ENCODE measurements around the gene SIGLEC9. TPM values are rescaled to one million over a fixed set of nuclear protein-coding genes. Genes with fewer than 3 reads are reported as not detected.

Gene SIGLEC9
- total RNA-seq, 2 donors from 2014 or later, result 0.33 to 1.3 TPM

DNA sequence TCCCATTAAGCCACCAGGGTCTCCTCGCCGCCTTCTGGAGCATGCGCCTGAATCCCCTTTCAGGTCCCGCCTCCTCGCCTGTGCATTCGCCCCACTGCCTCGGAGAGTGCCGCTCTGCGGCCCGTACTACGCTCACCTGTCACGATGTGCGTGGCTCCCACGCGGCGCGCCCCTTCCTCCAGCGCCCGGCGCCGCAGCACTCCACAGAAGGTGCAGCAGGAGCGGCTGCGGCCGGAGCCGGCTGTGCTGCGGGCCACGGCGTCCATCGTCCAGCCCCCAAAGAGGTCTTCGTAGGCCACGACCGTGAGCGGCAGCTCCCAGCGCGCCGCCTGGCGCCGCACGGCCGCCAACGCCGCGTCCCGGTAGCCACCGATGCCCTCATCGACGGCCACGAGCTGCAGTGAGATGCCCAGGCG is 20.8 kb upstream of the SIGLEC9 start:
- H3K4me1 ChIP-seq, result peaks cover 38% of the 10 kb centered on the region
- intact Hi-C loops (cut with DNase I), result loop anchor here (10.0 kb wide), 1 partner anchor 299 kb away; no protein-coding TSS in a partner anchor
- DNase-seq (no peak), ATAC-seq (no peak)
- WGBS, 2 donors, result 92 to 93% methylated on average over 8 to 42 of the region's 49 CpGs
- H3K27ac ChIP-seq, result no peak overlapping the region
- H3K36me3 ChIP-seq (replicated peaks in 1 of 2; ENCODE audit: insufficient read depth in 1 of 2, low read depth in 2 of 2), result peaks cover 0 to 2% of the 10 kb centered on the region in 2 donors
- TF ChIP-seq, protein P1, sequence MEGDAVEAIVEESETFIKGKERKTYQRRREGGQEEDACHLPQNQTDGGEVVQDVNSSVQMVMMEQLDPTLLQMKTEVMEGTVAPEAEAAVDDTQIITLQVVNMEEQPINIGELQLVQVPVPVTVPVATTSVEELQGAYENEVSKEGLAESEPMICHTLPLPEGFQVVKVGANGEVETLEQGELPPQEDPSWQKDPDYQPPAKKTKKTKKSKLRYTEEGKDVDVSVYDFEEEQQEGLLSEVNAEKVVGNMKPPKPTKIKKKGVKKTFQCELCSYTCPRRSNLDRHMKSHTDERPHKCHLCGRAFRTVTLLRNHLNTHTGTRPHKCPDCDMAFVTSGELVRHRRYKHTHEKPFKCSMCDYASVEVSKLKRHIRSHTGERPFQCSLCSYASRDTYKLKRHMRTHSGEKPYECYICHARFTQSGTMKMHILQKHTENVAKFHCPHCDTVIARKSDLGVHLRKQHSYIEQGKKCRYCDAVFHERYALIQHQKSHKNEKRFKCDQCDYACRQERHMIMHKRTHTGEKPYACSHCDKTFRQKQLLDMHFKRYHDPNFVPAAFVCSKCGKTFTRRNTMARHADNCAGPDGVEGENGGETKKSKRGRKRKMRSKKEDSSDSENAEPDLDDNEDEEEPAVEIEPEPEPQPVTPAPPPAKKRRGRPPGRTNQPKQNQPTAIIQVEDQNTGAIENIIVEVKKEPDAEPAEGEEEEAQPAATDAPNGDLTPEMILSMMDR (IDR thresholded peaks at IDR 0.05), result no peak
- TF ChIP-seq POLR2A (IDR thresholded peaks at IDR 0.05), result no peak
- H3K9me3 ChIP-seq, result no peaks in the 10 kb centered on the region
- H3K27me3 ChIP-seq, result no peaks in the 10 kb centered on the region
- H3K4me3 ChIP-seq, result no peak overlapping the region

- intact Hi-C loops (cut with DNase I), result loop anchor here (10.0 kb wide), 1 partner anchor 303 kb away; no protein-coding TSS in a partner anchor
- peak overlapping the region in 3 of 4 donors; percentile 32 to 62 (median 61) for H3K27ac ChIP-seq
- ATAC-seq (peak; percentile 1), DNase-seq (no peak)
- WGBS, 2 donors, result 9% methylated on average over 13 to 18 of the region's 18 CpGs
- no peak for TF ChIP-seq POLR2A (IDR thresholded peaks at IDR 0.05)
- TF ChIP-seq, protein P1 (IDR thresholded peaks at IDR 0.05), result no peak
- no peaks in the 10 kb centered on the region for H3K9me3 ChIP-seq
- peaks cover 20% of the 10 kb centered on the region for H3K4me1 ChIP-seq
- H3K36me3 ChIP-seq (replicated peaks in 1 of 2; ENCODE audit: insufficient read depth in 1 of 2, low read depth in 2 of 2), result peaks cover 0 to 2% of the 10 kb centered on the region in 2 donors
- H3K4me3 ChIP-seq, result peak overlapping the region; percentile 56 to 89
- no peaks in the 10 kb centered on the region for H3K27me3 ChIP-seq
Measured at GRCh38 chr19:51107406-51108065, 17.2 kb upstream of the SIGLEC9 start.

DNA sequence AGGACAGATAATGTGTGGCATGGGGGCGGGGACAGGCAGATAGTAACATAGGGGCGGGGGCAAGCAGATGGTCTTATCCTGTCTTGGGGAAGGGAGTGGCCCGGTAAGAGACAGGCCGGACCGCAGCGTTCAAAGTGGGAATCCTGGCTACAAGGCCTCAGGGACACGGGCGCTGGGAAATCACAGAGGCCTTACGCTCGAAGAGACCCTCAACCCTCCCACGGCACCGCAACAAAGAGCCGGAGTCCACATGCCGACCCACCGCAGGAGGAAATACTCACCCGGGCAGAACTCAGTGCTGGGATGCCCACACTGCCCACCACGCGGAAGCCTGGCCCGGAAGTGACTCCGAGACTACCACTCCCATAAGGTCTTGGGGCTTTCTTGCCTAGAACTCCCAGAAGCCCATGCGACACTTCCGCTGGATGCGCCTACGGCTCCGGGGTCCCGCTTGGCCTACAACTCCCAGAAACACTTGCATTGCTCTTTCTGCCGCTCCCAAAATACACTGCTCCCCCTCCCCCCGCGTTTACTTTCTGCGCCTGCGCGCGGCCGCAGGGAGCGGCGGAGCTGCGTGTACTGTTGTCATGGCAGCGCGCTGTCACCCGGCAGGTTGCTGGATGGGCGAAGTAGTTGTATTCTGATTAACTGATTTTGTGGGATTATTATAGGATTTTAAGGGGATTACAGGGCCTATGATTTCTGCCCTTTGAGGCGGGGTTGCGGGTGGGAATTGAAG is 16.5 kb upstream of the SIGLEC9 start, which contains the start of gene CTU1:
Gene CTU1 (minus strand): TSS at position 344 of the 739 bp plus-strand sequence. CDS start 3,840 bp downstream, outside the sequence.
- ATAC-seq (peak; percentile 99), DNase-seq (peak; percentile 98 to 99 (median 99))
- Histone ChIP-seq H3K36me3 (replicated peaks in 1 of 2; ENCODE audit: insufficient read depth in 1 of 2, low read depth in 2 of 2) (peaks cover 0 to 2% of the 10 kb centered on the region in 2 donors), H3K4me1 (peaks cover 20% of the 10 kb centered on the region), H3K27ac (peak within 1 kb of the TSS in 3 of 4 donors; percentile 32 to 62 (median 61)), H3K27me3 (no peaks in the 10 kb centered on the region), H3K4me3 (peak within 1 kb of the TSS; percentile 56 to 89), H3K9me3 (no peaks in the 10 kb centered on the region)
- WGBS, 2 donors, result 0% methylated on average over 17 to 43 of the region's 43 CpGs
- TF ChIP-seq, protein P1 (IDR thresholded peaks at IDR 0.05), result peak in 3 of 7 experiments; percentile 23 to 67 (median 24)
- TF ChIP-seq POLR2A (IDR thresholded peaks at IDR 0.05), result peak in 2 of 3 donors; percentile 63 to 66
- intact Hi-C loops (cut with DNase I), result loop anchor here (10.0 kb wide), 1 partner anchor 303 kb away; no protein-coding TSS in a partner anchor

DNA sequence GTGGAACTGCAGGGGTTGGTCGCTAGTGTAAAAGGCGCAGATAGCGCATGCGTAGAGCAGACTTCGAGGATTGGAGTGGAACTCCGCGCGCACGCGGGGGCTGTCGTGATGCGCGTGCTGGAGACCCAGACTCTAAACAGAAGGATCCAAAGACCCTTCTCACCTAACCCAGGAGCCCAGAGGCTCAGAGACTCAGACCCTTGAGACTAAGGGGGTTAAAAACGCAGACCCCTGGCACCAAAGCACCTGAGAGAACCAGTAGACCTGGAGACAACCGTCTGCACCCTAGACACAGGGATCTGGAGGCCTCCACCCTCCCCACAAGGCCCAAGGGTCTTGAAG is 15.9 kb upstream of the SIGLEC9 start:
- DNase-seq (no peak), ATAC-seq (peak; percentile 33)
- H3K4me1 ChIP-seq, result peaks cover 20% of the 10 kb centered on the region
- TF ChIP-seq POLR2A (IDR thresholded peaks at IDR 0.05), result no peak
- TF ChIP-seq, protein P1 (IDR thresholded peaks at IDR 0.05), result peak in 1 of 7 experiments; percentile 47
- H3K4me3 ChIP-seq, result peak overlapping the region in 1 of 2 donors; percentile 89
- WGBS, 2 donors, result 1% methylated on average over 13 to 15 of the region's 15 CpGs
- H3K27ac ChIP-seq, result peak overlapping the region in 2 of 4 donors; percentile 61 to 62
- intact Hi-C loops (cut with DNase I), result loop anchor here (10.0 kb wide), 1 partner anchor 304 kb away; no protein-coding TSS in a partner anchor
- no peaks in the 10 kb centered on the region for H3K36me3 ChIP-seq (replicated peaks in 1 of 2; ENCODE audit: insufficient read depth in 1 of 2, low read depth in 2 of 2)
- no peaks in the 10 kb centered on the region for H3K9me3 ChIP-seq
- H3K27me3 ChIP-seq, result no peaks in the 10 kb centered on the region
